ENCODE data around the gene CYTH2. TPM values are rescaled to one million over a fixed set of nuclear protein-coding genes. Genes with fewer than 3 reads are reported as not detected.

Gene CYTH2
- total RNA-seq, 1 donor from 2014 or later: 37.1 TPM

GRCh38 chr19:48444936-48445200 lies 24.3 kb upstream of the CYTH2 start:
- intact Hi-C loops (cut with micrococcal nuclease): loop anchor here (1.0 to 5.0 kb wide), 12 partner anchors 24 to 188 kb away; partner anchors contain the start of genes CARD8, CYTH2, KDELR1 and RPL18

GRCh38 chr19:48445256-48445605 lies 23.9 kb upstream of the CYTH2 start:
- intact Hi-C loops (cut with micrococcal nuclease): loop anchor here (1.0 to 5.0 kb wide), 12 partner anchors 24 to 188 kb away; partner anchors contain the start of genes CARD8, CYTH2, KDELR1 and RPL18
- H3K27ac Mint-ChIP-seq: peak overlapping the region; percentile 90
- DNase-seq (ENCODE audit: low spot score): no peak
- H3K4me1 Mint-ChIP-seq (ENCODE audit: low read depth): peaks cover 19% of the 10 kb centered on the region
- H3K9me3 Mint-ChIP-seq: no peaks in the 10 kb centered on the region
- peak overlapping the region; percentile 92 for H3K4me3 Mint-ChIP-seq
- peaks cover 30% of the 10 kb centered on the region for H3K27me3 Mint-ChIP-seq (ENCODE audit: insufficient read depth)
- H3K36me3 Mint-ChIP-seq (ENCODE audit: low read depth): peaks cover 22% of the 10 kb centered on the region

More at GRCh38 chr19:48444936-48445200, 24.3 kb upstream of the CYTH2 start:
- H3K27ac Mint-ChIP-seq: no peak overlapping the region
- peaks cover 31% of the 10 kb centered on the region for H3K27me3 Mint-ChIP-seq (ENCODE audit: insufficient read depth)
- H3K9me3 Mint-ChIP-seq: no peaks in the 10 kb centered on the region
- peaks cover 22% of the 10 kb centered on the region for H3K36me3 Mint-ChIP-seq (ENCODE audit: low read depth)
- H3K4me3 Mint-ChIP-seq: peak overlapping the region; percentile 92
- no peak for DNase-seq (ENCODE audit: low spot score)
- peaks cover 19% of the 10 kb centered on the region for H3K4me1 Mint-ChIP-seq (ENCODE audit: low read depth)

- DNase-seq (ENCODE audit: low spot score): peak; percentile 92
- Mint-ChIP-seq H3K27ac (peak within 1 kb of the TSS; percentile 90), H3K4me1 (ENCODE audit: low read depth) (peaks cover 19% of the 10 kb centered on the region), H3K27me3 (ENCODE audit: insufficient read depth) (peaks cover 25% of the 10 kb centered on the region), H3K9me3 (no peaks in the 10 kb centered on the region), H3K4me3 (peak within 1 kb of the TSS; percentile 92), H3K36me3 (ENCODE audit: low read depth) (peaks cover 22% of the 10 kb centered on the region)
- intact Hi-C loops (cut with micrococcal nuclease): loop anchor here (1.0 to 5.0 kb wide), 12 partner anchors 23 to 189 kb away; partner anchors contain the start of genes CARD8, CYTH2, KDELR1 and RPL18
These were observed 23.3 kb upstream of the CYTH2 start, which contains the start of gene GRWD1 for GRCh38 chr19:48445606-48446481. Gene GRWD1, plus strand, starts transcription at chr19:48445983. Its CDS starts 23 bp downstream, at chr19:48446006.

- intact Hi-C loops (cut with micrococcal nuclease): loop anchor here (5.0 kb wide), 1 partner anchor 189 kb away; the partner anchor contains the start of gene CARD8
- peaks cover 19% of the 10 kb centered on the region for H3K27me3 Mint-ChIP-seq (ENCODE audit: insufficient read depth)
- peaks cover 19% of the 10 kb centered on the region for H3K4me1 Mint-ChIP-seq (ENCODE audit: low read depth)
- no peak for DNase-seq (ENCODE audit: low spot score)
- H3K9me3 Mint-ChIP-seq: no peaks in the 10 kb centered on the region
- peaks cover 25% of the 10 kb centered on the region for H3K36me3 Mint-ChIP-seq (ENCODE audit: low read depth)
- peak overlapping the region; percentile 92 for H3K4me3 Mint-ChIP-seq
- peak overlapping the region; percentile 90 for H3K27ac Mint-ChIP-seq
These were observed 22.6 kb upstream of the CYTH2 start for GRCh38 chr19:48446579-48446978.

GRCh38 chr19:48448563-48448962 lies 20.6 kb upstream of the CYTH2 start:
- DNase-seq (ENCODE audit: low spot score): no peak
- Mint-ChIP-seq H3K4me1 (ENCODE audit: low read depth) (peaks cover 19% of the 10 kb centered on the region), H3K36me3 (ENCODE audit: low read depth) (peaks cover 27% of the 10 kb centered on the region), H3K27me3 (ENCODE audit: insufficient read depth) (peaks cover 11% of the 10 kb centered on the region), H3K4me3 (peak overlapping the region; percentile 92), H3K9me3 (no peaks in the 10 kb centered on the region), H3K27ac (no peak overlapping the region)
- intact Hi-C loops (cut with micrococcal nuclease): loop anchor here (5.0 kb wide), 1 partner anchor 191 kb away; the partner anchor contains the start of gene CARD8

- H3K4me3 Mint-ChIP-seq: no peak overlapping the region
- intact Hi-C loops (cut with micrococcal nuclease): no loop called here
- peaks cover 13% of the 10 kb centered on the region for H3K4me1 Mint-ChIP-seq (ENCODE audit: low read depth)
- H3K27me3 Mint-ChIP-seq (ENCODE audit: insufficient read depth): no peaks in the 10 kb centered on the region
- H3K27ac Mint-ChIP-seq: no peak overlapping the region
- DNase-seq (ENCODE audit: low spot score): no peak
- peaks cover 34% of the 10 kb centered on the region for H3K36me3 Mint-ChIP-seq (ENCODE audit: low read depth)
- H3K9me3 Mint-ChIP-seq: no peaks in the 10 kb centered on the region
These were observed 18.7 kb upstream of the CYTH2 start for GRCh38 chr19:48450441-48450840.

GRCh38 chr19:48450863-48451262 lies 18.3 kb upstream of the CYTH2 start:
- intact Hi-C loops (cut with micrococcal nuclease): no loop called here
- no peak overlapping the region for H3K27ac Mint-ChIP-seq
- H3K4me3 Mint-ChIP-seq: no peak overlapping the region
- no peak for DNase-seq (ENCODE audit: low spot score)
- H3K27me3 Mint-ChIP-seq (ENCODE audit: insufficient read depth): no peaks in the 10 kb centered on the region
- H3K9me3 Mint-ChIP-seq: no peaks in the 10 kb centered on the region
- H3K4me1 Mint-ChIP-seq (ENCODE audit: low read depth): peaks cover 13% of the 10 kb centered on the region
- peaks cover 34% of the 10 kb centered on the region for H3K36me3 Mint-ChIP-seq (ENCODE audit: low read depth)

- Mint-ChIP-seq H3K36me3 (ENCODE audit: low read depth) (peaks cover 32% of the 10 kb centered on the region), H3K27ac (no peak overlapping the region), H3K4me1 (ENCODE audit: low read depth) (peaks cover 13% of the 10 kb centered on the region), H3K9me3 (no peaks in the 10 kb centered on the region), H3K4me3 (no peak overlapping the region), H3K27me3 (ENCODE audit: insufficient read depth) (no peaks in the 10 kb centered on the region)
- intact Hi-C loops (cut with micrococcal nuclease): no loop called here
- no peak for DNase-seq (ENCODE audit: low spot score)
These were observed 17.5 kb upstream of the CYTH2 start for GRCh38 chr19:48451624-48452023.

GRCh38 chr19:48452289-48453190 lies 16.6 kb upstream of the CYTH2 start:
- H3K27ac Mint-ChIP-seq: no peak overlapping the region
- H3K36me3 Mint-ChIP-seq (ENCODE audit: low read depth): peaks cover 32% of the 10 kb centered on the region
- H3K27me3 Mint-ChIP-seq (ENCODE audit: insufficient read depth): no peaks in the 10 kb centered on the region
- DNase-seq (ENCODE audit: low spot score): no peak
- H3K9me3 Mint-ChIP-seq: no peaks in the 10 kb centered on the region
- intact Hi-C loops (cut with micrococcal nuclease): no loop called here
- H3K4me1 Mint-ChIP-seq (ENCODE audit: low read depth): peaks cover 13% of the 10 kb centered on the region
- no peak overlapping the region for H3K4me3 Mint-ChIP-seq

GRCh38 chr19:48454150-48454730 lies 14.9 kb upstream of the CYTH2 start:
- H3K27ac Mint-ChIP-seq: no peak overlapping the region

GRCh38 chr19:48455171-48455907 lies 13.8 kb upstream of the CYTH2 start, which contains the start of gene KCNJ14:
Gene KCNJ14, plus strand, starts transcription at chr19:48455574. Its CDS starts 6,151 bp downstream, at chr19:48461725.
- intact Hi-C loops (cut with micrococcal nuclease): no loop called here
- H3K4me3 Mint-ChIP-seq: no peak within 1 kb of the TSS

More at GRCh38 chr19:48454150-48454730, 14.9 kb upstream of the CYTH2 start:
- peaks cover 7% of the 10 kb centered on the region for H3K4me1 Mint-ChIP-seq (ENCODE audit: low read depth)
- intact Hi-C loops (cut with micrococcal nuclease): no loop called here
- no peak overlapping the region for H3K4me3 Mint-ChIP-seq
- H3K9me3 Mint-ChIP-seq: no peaks in the 10 kb centered on the region
- peaks cover 21% of the 10 kb centered on the region for H3K36me3 Mint-ChIP-seq (ENCODE audit: low read depth)
- no peaks in the 10 kb centered on the region for H3K27me3 Mint-ChIP-seq (ENCODE audit: insufficient read depth)
- DNase-seq (ENCODE audit: low spot score): no peak

More at GRCh38 chr19:48455171-48455907, 13.8 kb upstream of the CYTH2 start, which contains the start of gene KCNJ14:
- Mint-ChIP-seq H3K9me3 (no peaks in the 10 kb centered on the region), H3K27ac (peak within 1 kb of the TSS; percentile 64), H3K4me1 (ENCODE audit: low read depth) (peaks cover 7% of the 10 kb centered on the region), H3K27me3 (ENCODE audit: insufficient read depth) (no peaks in the 10 kb centered on the region), H3K36me3 (ENCODE audit: low read depth) (peaks cover 17% of the 10 kb centered on the region)
- no peak for DNase-seq (ENCODE audit: low spot score)

Data from activated T-helper 1 cell treated with anti-CD3 and anti-CD28 coated beads, Interleukin-12 subunit alpha, Interleukin-12 subunit beta, Interleukin-2, Interleukin-4 antibody, amounts not matched to agents 30 ng/mL and 10 ng/mL and 1 ng/mL, durations not matched to agents 14 hours and 24 hours and 36 hours (primary cell).